CD4-positive, alpha-beta memory T cell (primary cell): ENCODE results near the gene MAST2. TPM values are rescaled to one million over a fixed set of nuclear protein-coding genes. Genes with fewer than 3 reads are reported as not detected.
A peak's percentile ranks its signal among the peaks of the same experiment; 100 is the strongest.
"Not testable (repeated sequence)": the region's sequence is repeated elsewhere in the genome, so short reads cannot be mapped to it uniquely, and the experiment has no call there.

Source experiments
- CTCF ChIA-PET: fragments of 350-600 bp; sonication (Branson Sonifier 250); formaldehyde crosslinking; loops from one replicate; lab custom pipeline; 2021; ENCODE audit warnings: inconsistent platforms; ENCODE audit not compliant: partially characterized antibody; lab: Charles Lee
- POLR2A ChIA-PET: fragments of 350-600 bp; sonication (Branson Sonifier 250); formaldehyde crosslinking; loops from one replicate; lab custom pipeline; 2021; ENCODE audit not compliant: partially characterized antibody; lab: Charles Lee
- DNase-seq, 5 donors: peaks; one replicate each; pipeline versions ENCODE4 v3.0.0 to v3.0.0-alpha.2; 2020 to 2022; ENCODE audit warnings: mixed read lengths in 1 of 5
- H3K27ac ChIP-seq: one replicate; pipeline ENCODE4 v1.7.0; 2013; ENCODE audit warnings: low read depth, low read length
- H3K27me3 ChIP-seq: 2 replicates; pipeline ENCODE4 v1.7.0; 2013; ENCODE audit warnings: mild to moderate bottlenecking, low read length, moderate library complexity; ENCODE audit not compliant: insufficient read depth
- H3K36me3 ChIP-seq: 2 replicates; pipeline ENCODE4 v1.7.0; 2013; ENCODE audit warnings: mild to moderate bottlenecking, low read length, moderate library complexity; ENCODE audit not compliant: insufficient read depth
- H3K4me1 ChIP-seq: 2 replicates; pipeline ENCODE4 v1.7.0; 2013; ENCODE audit warnings: mild to moderate bottlenecking, low read length, moderate library complexity; ENCODE audit not compliant: insufficient read depth
- H3K4me3 ChIP-seq, 2 donors: one replicate each; pipeline ENCODE4 v1.7.0; 2013; ENCODE audit warnings: low read length in 2 of 2, mild to moderate bottlenecking in 1 of 2
- H3K9me3 ChIP-seq, 2 donors: one replicate each; pipeline ENCODE4 v1.7.0; 2013; ENCODE audit warnings: low read length in 2 of 2, control low read depth in 1 of 2; ENCODE audit not compliant: control insufficient read depth in 1 of 2
- H3K27ac Mint-ChIP-seq, 7 donors: one replicate each; pipeline ENCODE4 v1.8.0; 2020 to 2021; ENCODE audit warnings: mixed read lengths in 7 of 7, mild to moderate bottlenecking in 6 of 7, inconsistent platforms in 3 of 7, moderate library complexity in 3 of 7
- H3K27me3 Mint-ChIP-seq, 2 donors: one replicate each; pipeline ENCODE4 v1.8.0; 2020 to 2021; ENCODE audit warnings: mixed read lengths in 2 of 2
- H3K36me3 Mint-ChIP-seq, 2 donors: one replicate each; pipeline ENCODE4 v1.8.0; 2020 to 2021; ENCODE audit warnings: mixed read lengths in 2 of 2, inconsistent platforms in 1 of 2, mild to moderate bottlenecking in 1 of 2
- H3K4me1 Mint-ChIP-seq, 4 donors: one replicate each; pipeline ENCODE4 v1.8.0; 2020 to 2021; ENCODE audit warnings: mixed read lengths in 4 of 4, mild to moderate bottlenecking in 1 of 4
- H3K4me3 Mint-ChIP-seq, 8 donors: one replicate each; pipeline ENCODE4 v1.8.0; 2020 to 2021; ENCODE audit warnings: mixed read lengths in 8 of 8, mild to moderate bottlenecking in 7 of 8, moderate library complexity in 6 of 8, inconsistent platforms in 3 of 8
- H3K9me3 Mint-ChIP-seq, 8 donors: one replicate each; pipeline ENCODE4 v1.8.0; 2020 to 2021; ENCODE audit warnings: mixed read lengths in 8 of 8, mild to moderate bottlenecking in 5 of 8, inconsistent platforms in 3 of 8, moderate library complexity in 1 of 8
- intact Hi-C: fragments of 100-400 bp; cut with micrococcal nuclease; formaldehyde crosslinking; loops from one replicate; pipeline ENCODE4 v1.15.1; 2023
- polyA plus RNA-seq, 2 donors: library from polyadenylated mRNA; unstranded; fragments of 300-500 nt; fragmentation: Illumina TruSeq; gene quantifications; one replicate each; pipeline ENCODE4 v1.2.3, GENCODE V29; 2021
- total RNA-seq, 2 experiments: library from RNA; stranded (reverse); gene quantifications; one replicate each; pipeline ENCODE4 v1.2.3, GENCODE V29; 2021

MAST2 gene
- total and polyA plus RNA-seq, 4 experiments from 2014 or later: 0.65 to 9.9 (median 4.3) TPM

GRCh38 chr1:46044116-46044515 lies 240.7 kb downstream of the MAST2 start:
- H3K4me3 ChIP-seq: no peak overlapping the region
- POLR2A ChIA-PET: no interaction called here
- intact Hi-C loops: no loop called here
- no peaks in the 10 kb centered on the region for H3K36me3 Mint-ChIP-seq
- H3K27ac ChIP-seq: no peak overlapping the region
- no peaks in the 10 kb centered on the region for H3K27me3 ChIP-seq
- H3K4me3 Mint-ChIP-seq: no peak overlapping the region
- no peaks in the 10 kb centered on the region for H3K9me3 ChIP-seq
- no peaks in the 10 kb centered on the region for H3K9me3 Mint-ChIP-seq
- H3K4me1 ChIP-seq: no peaks in the 10 kb centered on the region
- H3K4me1 Mint-ChIP-seq: no peaks in the 10 kb centered on the region
- H3K36me3 ChIP-seq: no peaks in the 10 kb centered on the region
- CTCF ChIA-PET: interaction anchor here (1.5 kb wide), 1 partner anchor 10 kb away, joined by 6 read pairs; no protein-coding TSS in a partner anchor
- H3K27ac Mint-ChIP-seq: peak overlapping the region in 1 of 7 donors; percentile 10
- DNase-seq: no peak
- H3K27me3 Mint-ChIP-seq: peaks cover 2 to 3% of the 10 kb centered on the region in 2 donors

DNA sequence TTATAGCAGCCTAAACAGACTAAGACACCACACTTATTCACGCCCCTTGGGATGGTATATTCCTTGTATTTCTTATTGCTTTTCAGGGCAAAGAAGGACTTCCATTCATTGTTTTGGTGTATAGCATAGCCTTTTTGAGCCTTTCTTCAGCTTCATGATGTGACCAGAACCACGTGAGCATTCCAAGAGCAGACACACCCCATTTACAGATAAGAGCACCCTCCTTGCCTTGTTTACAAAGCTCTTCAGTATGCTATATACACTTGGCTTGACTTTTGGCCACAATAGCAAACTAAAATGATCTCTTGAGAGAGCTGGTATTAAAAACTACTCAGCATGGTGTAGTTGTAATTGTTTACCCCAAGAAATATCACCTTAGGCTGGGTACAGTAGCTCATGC lies 250.3 kb downstream of the MAST2 start:
- H3K9me3 ChIP-seq: no peaks in the 10 kb centered on the region
- ChIA-PET POLR2A (no interaction called here), CTCF (no interaction called here)
- no peaks in the 10 kb centered on the region for H3K27me3 ChIP-seq
- intact Hi-C loops: no loop called here
- no peak overlapping the region for H3K27ac ChIP-seq
- H3K9me3 Mint-ChIP-seq: peaks cover 0 to 4% (median 0%) of the 10 kb centered on the region in 8 donors
- no peaks in the 10 kb centered on the region for H3K36me3 ChIP-seq
- no peak for DNase-seq
- peaks cover 0 to 7% of the 10 kb centered on the region in 2 donors for H3K36me3 Mint-ChIP-seq
- no peak overlapping the region for H3K4me3 ChIP-seq
- H3K27me3 Mint-ChIP-seq: peaks cover 0 to 8% of the 10 kb centered on the region in 2 donors
- no peaks in the 10 kb centered on the region for H3K4me1 Mint-ChIP-seq
- no peak overlapping the region for H3K4me3 Mint-ChIP-seq
- H3K4me1 ChIP-seq: no peaks in the 10 kb centered on the region
- H3K27ac Mint-ChIP-seq: no peak overlapping the region

DNA sequence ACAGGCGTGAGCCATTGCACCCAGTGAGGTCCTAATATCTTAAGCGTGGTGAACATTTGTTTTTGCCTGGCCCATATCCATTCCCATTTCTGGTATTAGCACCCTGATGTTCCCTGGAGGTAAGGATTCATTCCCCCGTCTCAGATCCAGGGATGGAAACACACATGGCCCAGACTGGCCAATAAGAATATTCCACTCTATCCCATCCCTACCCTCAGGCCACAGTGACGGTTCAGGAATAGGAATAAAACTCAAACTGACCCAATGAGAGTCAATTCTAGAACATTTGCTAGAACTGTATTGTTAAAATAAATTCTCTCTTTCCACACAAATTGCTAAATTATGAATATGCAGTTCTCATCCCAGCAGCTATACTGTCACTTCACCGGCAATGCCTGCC lies 252.9 kb downstream of the MAST2 start:
- Mint-ChIP-seq H3K27me3 (peaks cover 0 to 3% of the 10 kb centered on the region in 2 donors), H3K4me3 (no peak overlapping the region), H3K9me3 (peaks cover 0 to 4% (median 0%) of the 10 kb centered on the region in 8 donors), H3K4me1 (peaks cover 0 to under 1% (median 0%) of the 10 kb centered on the region in 4 donors), H3K36me3 (peaks cover 0 to 7% of the 10 kb centered on the region in 2 donors), H3K27ac (no peak overlapping the region)
- intact Hi-C loops: no loop called here
- Histone ChIP-seq H3K9me3 (no peaks in the 10 kb centered on the region), H3K27ac (no peak overlapping the region), H3K4me3 (no peak overlapping the region), H3K4me1 (no peaks in the 10 kb centered on the region), H3K36me3 (no peaks in the 10 kb centered on the region), H3K27me3 (no peaks in the 10 kb centered on the region)
- no peak for DNase-seq
- ChIA-PET CTCF (no interaction called here), POLR2A (no interaction called here)

DNA sequence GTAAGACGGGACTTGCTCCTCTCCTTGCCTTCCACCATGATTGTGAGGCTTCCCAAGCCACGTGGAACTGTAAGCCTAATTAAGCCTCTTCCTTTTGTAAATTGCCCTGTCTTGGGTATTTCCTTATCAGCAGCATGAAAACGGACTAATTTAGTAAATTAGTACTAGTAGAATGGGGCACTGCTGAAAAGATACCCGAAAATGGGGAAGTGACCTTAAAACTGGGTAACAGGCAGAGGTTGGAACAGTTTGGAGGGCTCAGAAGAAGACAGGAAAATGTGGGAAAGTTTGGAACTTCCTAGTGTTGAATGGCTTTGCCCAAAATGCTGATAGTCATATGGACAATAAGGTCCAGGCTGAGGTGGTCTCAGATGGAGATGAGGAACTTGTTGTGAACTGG lies 253.8 kb downstream of the MAST2 start:
- H3K4me3 Mint-ChIP-seq, H3K4me3 ChIP-seq, CTCF ChIA-PET, H3K27me3 ChIP-seq, intact Hi-C loops, H3K9me3 ChIP-seq, POLR2A ChIA-PET, H3K9me3 Mint-ChIP-seq, H3K36me3 ChIP-seq, H3K4me1 ChIP-seq, H3K36me3 Mint-ChIP-seq, H3K4me1 Mint-ChIP-seq, H3K27ac ChIP-seq, H3K27me3 Mint-ChIP-seq, DNase-seq: not testable (repeated sequence)
- peak overlapping the region in 1 of 7 donors; percentile 44 for H3K27ac Mint-ChIP-seq

- peaks cover 3 to 13% (median 3%) of the 10 kb centered on the region in 4 donors for H3K4me1 Mint-ChIP-seq
- no peak overlapping the region for H3K4me3 ChIP-seq
- ChIA-PET POLR2A (no interaction called here), CTCF (no interaction called here)
- no peak overlapping the region for H3K27ac Mint-ChIP-seq
- H3K36me3 ChIP-seq: no peaks in the 10 kb centered on the region
- peaks cover 0 to 7% of the 10 kb centered on the region in 2 donors for H3K36me3 Mint-ChIP-seq
- H3K4me3 Mint-ChIP-seq: no peak overlapping the region
- no peaks in the 10 kb centered on the region for H3K27me3 ChIP-seq
- intact Hi-C loops: no loop called here
- no peaks in the 10 kb centered on the region for H3K4me1 ChIP-seq
- DNase-seq: no peak
- H3K9me3 ChIP-seq: no peaks in the 10 kb centered on the region
- no peak overlapping the region for H3K27ac ChIP-seq
- H3K27me3 Mint-ChIP-seq: peaks cover 0 to 3% of the 10 kb centered on the region in 2 donors
- peaks cover 0 to 4% (median 0%) of the 10 kb centered on the region in 8 donors for H3K9me3 Mint-ChIP-seq
Measured at GRCh38 chr1:46057781-46058180, 254.4 kb downstream of the MAST2 start.

DNA sequence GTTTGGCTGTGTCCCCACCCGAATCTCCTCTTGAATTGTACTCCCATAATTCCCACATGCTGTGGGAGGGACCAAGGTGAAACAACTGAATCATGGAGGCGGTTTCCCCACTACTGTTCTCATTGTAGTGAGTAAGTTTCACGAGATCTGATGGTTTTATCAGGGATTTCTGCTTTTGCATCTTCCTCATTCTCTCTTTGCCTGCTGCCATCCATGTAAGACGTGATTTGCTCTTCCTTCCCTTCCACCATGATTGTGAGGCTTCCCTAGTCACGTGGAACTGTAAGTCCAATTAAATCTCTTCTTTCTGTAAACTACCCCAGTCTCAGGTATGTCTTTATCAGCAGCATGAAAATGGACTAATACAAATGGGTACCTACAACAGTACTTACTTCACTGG lies 255.5 kb downstream of the MAST2 start:
- Mint-ChIP-seq H3K4me3 (no peak overlapping the region), H3K27me3 (peaks cover 0 to 3% of the 10 kb centered on the region in 2 donors), H3K9me3 (peaks cover 0 to 4% (median 0%) of the 10 kb centered on the region in 8 donors), H3K27ac (no peak overlapping the region), H3K36me3 (peaks cover 0 to 7% of the 10 kb centered on the region in 2 donors), H3K4me1 (peaks cover 7 to 23% (median 7%) of the 10 kb centered on the region in 4 donors)
- H3K36me3 ChIP-seq: no peaks in the 10 kb centered on the region
- POLR2A ChIA-PET: no interaction called here
- DNase-seq: no peak
- H3K4me3 ChIP-seq: no peak overlapping the region
- H3K9me3 ChIP-seq: no peaks in the 10 kb centered on the region
- H3K27ac ChIP-seq: no peak overlapping the region
- no peaks in the 10 kb centered on the region for H3K27me3 ChIP-seq
- intact Hi-C loops: no loop called here
- no peaks in the 10 kb centered on the region for H3K4me1 ChIP-seq
- CTCF ChIA-PET: no interaction called here

DNA sequence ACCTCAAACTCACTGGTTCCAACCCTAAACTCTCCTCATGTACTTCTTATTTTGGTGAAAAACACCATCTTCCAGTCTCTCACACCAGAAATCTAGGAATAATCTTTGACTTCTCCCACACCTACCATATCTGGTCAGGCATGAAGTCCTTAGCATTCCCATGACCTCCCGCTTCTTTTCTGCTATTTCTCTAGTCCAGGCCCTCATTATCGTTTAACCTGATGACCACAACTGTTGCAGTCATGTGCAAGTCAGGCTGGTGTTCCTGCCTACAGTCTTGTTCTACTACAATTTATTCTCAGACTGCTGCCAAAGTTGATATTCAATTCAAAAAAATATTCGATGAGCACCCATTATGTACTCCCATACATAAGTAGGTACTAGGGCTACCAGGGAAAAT lies 257.7 kb downstream of the MAST2 start:
- H3K27ac Mint-ChIP-seq: peak overlapping the region in 1 of 7 donors; percentile 38
- H3K4me3 ChIP-seq: no peak overlapping the region
- DNase-seq: no peak
- H3K36me3 ChIP-seq: no peaks in the 10 kb centered on the region
- H3K9me3 ChIP-seq: no peaks in the 10 kb centered on the region
- peaks cover 14% of the 10 kb centered on the region for H3K4me1 ChIP-seq
- peaks cover 14 to 34% (median 18%) of the 10 kb centered on the region in 4 donors for H3K4me1 Mint-ChIP-seq
- H3K4me3 Mint-ChIP-seq: no peak overlapping the region
- H3K27ac ChIP-seq: no peak overlapping the region
- peaks cover 0 to 7% of the 10 kb centered on the region in 2 donors for H3K36me3 Mint-ChIP-seq
- intact Hi-C loops: no loop called here
- peaks cover 0 to 4% (median 0%) of the 10 kb centered on the region in 8 donors for H3K9me3 Mint-ChIP-seq
- H3K27me3 ChIP-seq: no peaks in the 10 kb centered on the region
- no peaks in the 10 kb centered on the region for H3K27me3 Mint-ChIP-seq
- ChIA-PET POLR2A (no interaction called here), CTCF (no interaction called here)
